Activated CD8-positive, alpha-beta memory T cell treated with anti-CD3 and anti-CD28 coated beads for 24 hours (primary cell): ENCODE data around the gene CRHR1.
A peak's percentile ranks its signal among the peaks of the same experiment; 100 is the strongest.

Experiments used
- DNase-seq: peaks from one replicate; pipeline ENCODE4 v3.0.0-alpha.2; 2020

The CRHR1 gene

DNA sequence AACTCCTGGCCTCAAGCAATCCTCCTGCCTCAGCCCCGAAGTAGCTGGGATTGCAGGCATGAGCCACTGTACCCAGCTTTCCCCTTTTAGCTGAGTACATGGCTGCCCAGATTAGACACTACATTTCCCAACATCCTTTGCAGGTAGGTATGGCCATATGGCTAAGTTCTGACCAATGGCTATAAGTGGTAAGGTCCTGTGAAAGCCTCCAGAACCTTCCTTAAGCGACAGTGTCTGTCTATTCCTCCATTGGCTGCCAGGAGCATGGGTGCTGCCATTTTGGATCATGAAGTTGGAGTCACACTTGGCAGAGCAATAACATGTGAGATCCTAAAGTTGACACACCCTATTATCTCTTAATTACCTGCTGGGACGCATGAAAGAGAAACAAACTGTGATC, 24.4 kb upstream of the CRHR1 start:
- no peak for DNase-seq

DNA sequence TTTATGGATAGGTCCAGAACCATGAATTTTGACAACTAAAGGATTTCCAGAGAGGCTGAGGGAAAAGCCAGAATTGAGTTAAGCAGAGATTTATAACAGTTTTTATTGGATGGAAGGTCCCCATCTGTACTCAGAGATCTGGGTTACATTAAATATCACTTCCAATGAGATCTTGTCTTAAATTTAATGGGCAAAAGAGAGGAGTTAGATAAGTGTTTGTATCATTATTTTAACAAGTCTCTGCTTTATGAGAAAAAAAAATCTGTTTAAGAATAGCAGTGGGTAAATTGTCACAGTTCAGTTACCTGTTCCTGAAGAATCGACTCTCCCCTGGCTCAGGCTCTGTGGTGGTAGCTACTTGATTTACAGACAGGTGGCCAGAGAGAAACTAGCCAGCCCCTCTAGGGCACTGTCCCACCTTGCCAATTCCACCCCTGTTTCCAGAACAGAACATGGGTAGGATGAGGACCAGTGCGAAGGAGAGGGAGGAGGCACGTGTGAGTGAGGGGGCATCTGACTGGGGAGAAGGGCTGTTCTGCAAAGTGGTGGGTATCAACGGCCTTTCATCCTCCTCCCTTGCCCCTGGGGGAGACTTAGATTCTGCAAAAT, 22.1 kb upstream of the CRHR1 start:
- DNase-seq: no peak

DNA sequence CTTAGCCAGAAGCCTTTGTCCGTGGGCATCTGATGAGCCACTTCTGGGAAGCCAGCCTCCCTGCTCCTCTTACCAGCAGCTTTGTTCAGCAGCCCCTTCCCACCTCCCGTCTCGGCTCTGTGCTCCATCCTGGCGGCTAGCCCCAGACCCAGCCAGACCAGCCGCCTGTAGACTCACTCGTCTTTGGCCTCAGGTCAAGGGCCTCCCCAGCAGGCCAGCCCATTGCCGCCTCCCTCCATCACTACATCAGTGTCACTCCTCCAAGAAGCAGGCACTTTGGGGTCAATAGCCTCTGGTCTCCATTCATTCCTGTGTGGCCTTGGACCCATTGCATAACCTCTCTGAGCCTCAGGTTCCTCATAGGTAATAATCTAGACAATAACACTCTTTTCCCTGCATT, 20.9 kb upstream of the CRHR1 start:
- no peak for DNase-seq

DNA sequence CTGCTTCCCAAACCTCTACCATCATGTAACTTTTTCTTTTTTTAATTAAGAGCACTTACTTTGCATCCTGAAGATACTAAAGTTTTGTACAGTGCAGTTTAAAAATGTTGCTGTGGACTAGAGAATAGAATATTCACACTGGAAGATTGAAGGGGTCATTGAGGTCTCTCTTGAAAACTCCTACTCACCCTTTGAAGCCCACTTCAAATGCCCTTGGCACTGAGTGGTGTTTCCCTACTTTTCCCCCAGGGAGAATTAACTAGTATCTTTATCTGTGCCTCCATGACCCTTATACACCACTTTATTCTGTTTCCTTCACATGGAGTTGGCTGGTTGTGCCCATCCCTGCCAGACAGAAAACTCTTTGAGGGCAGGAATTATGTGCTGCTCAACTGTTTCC, 19.6 kb upstream of the CRHR1 start:
- no peak for DNase-seq

DNA sequence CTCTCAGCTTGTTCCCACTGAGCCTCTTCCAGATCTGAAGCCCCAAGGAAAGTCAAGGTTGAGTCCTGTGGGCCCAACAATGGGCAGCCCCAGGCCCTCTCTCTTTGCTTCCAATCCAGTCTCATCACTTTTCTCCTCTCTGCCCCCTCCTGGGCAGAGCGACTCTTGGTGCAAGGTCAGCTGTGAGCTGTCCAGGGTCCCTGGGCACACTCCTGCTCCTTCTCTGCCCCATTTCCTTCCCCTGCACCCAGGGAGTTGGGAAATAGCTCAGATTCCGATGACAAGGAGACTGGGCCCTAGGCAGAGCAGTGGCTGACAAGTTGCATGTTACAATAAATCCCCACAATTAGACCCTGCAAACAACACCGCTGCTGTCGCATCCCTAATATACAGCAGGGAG, 16.1 kb upstream of the CRHR1 start:
- no peak for DNase-seq

DNA sequence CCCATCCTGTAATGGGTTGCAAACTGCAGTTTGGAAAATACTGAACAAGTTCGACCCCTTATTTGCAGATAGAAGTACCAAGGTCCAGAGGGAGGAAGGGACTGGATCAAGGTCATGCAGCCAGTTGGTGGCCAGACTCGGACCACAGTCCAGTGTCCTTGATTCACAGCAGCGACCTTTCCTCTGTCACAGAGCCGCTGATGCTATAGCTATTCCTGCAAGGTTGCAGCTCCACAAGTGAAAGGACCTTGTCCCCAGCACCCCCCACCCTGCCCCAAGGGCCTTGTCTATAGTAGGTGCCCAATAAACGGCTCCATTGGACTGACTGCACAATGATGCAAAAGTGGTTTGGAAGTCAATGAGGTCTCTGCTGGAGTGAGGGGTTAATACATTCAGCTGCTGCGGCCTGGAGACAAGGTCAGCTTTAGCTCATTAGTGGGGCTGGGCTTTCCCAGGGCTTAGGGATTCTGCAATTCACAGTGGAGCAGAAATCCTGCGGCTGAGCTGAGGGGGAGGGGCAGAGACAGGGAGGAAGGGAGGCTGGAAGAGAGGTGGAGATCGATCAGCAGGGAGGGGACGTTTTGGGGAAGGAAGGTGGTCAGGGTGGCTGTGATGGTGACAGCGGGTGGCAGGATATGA, 13.4 kb upstream of the CRHR1 start:
- DNase-seq: no peak

DNA sequence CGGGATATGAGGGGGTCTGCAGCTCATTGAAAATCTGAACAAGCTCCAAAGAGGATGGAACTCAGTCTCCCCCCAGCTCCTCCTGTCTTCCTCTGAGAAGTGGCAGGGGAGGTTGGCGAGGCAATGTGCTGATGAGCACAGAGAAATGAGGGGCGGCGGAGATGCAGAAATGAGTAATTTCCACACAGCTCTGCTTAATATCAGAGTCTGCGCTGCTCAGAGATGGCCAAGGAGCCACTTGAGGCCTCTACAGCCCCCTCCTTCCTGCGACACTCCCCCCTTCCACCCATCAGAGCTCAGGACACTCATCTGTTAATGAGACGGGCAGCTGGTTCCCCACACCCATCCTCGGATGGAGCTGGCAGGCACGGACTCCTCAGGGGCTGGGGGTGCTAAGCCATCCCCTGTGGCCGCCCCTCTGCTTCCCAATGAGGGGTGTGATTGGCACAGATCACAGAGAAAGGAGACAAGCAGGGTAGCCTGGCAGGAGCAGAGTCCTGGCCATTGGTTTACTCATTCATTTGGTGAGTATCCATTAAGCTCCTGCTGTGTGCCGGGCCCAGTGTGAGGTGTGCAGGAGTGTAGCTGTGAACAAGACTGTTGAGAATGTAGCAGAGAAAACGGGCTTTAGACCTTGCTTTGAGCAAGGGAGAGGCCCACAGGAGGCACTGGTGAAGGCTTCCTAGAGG, 12.7 kb upstream of the CRHR1 start:
- no peak for DNase-seq

DNA sequence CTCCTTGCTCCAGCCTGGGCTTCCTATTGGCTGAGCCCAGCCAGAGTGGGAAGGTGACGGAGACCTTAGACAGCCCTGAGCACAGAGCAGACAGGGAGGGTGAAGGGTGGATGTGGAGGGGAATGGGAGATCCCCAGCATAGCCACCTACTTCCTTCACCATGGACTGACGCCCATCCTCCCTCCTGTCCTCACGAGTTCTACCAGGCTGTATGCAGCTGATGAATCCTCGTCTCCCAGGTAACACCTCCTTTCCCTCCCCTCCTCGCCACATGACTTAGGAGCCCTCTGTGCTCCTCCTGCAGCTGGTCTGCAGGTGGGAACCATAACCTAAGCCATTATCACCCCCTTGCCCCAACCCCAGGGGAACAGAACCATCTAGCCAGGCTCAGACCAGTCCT, 9.0 kb upstream of the CRHR1 start:
- DNase-seq: no peak

DNA sequence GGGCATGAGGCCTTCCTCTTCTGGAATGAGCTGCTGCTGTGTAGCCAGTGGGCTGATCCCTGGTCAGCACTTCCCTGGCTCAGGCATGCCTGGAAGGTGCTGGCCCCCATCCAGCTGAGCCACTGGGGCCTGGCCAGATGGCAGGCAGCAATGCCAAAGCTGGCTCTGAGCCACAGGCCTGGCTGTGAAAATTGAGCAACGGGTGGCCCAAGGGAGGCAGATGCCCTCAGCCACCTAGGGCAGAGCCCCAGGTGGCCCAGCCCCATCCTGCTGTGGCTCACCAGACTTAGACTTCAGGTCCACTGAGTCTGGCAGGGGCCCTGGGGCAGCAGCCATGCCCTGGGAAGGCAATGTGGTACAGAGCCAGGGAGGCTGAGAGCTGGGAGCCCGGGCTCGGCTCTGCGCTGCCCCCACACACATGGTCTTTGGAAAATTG, 8.5 kb upstream of the CRHR1 start:
- DNase-seq: no peak

DNA sequence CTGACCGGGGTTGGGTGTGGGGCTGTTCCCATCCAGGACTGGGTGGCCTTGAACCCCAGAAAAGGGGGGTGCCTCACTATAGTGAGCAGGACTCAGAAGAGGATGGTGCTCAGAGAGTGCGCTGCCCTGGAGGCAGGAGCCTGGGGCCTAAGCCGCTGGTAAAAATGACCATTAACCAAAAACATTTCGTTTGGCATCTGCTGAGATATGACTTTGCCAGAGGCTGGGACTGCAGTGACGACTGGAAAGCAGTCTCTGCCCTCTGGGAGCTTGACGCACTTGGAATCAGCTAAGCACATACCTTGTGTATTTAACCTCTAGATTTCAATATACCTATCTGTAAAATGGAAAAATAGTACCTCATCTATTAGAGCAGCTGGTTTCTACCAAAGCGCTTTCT, 7.2 kb upstream of the CRHR1 start:
- DNase-seq: no peak

DNA sequence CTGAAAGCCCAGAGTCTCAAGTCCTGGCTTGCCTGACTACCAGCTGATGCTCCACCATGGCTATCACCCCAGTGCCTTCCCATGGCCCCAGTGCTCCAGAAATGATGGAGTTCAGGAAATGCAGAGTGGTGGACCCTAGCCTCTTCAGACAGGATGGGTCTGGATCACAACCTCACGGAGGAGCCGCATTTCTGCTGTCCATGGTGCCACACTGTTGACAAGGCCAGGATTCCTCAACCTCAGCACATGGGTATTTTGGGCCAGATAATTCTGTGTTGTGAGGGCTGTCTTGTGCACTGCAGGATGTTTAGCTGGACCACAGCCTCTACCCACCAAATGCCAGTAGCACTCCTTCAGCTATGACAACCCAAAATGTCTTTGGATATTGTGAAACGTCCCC, 6.7 kb upstream of the CRHR1 start:
- DNase-seq: no peak

DNA sequence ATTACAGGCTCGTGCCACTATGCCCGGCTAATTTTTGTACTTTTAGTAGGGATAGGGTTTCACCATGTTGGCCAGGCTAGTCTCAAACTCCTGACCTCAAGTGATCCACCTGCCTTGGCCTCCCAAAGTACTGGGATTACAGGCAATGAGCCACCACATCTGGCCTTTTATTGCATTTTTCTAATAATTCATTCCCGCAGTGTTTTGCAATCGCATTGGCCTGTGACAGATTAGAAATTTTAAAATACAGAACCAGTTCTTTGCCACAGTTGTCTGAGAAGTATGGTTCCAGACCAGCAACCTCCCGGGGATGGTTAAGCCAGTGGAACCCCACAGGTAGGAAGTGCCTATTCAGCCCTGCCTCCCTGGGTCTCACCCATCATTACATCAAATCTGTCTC, 3.2 kb upstream of the CRHR1 start:
- DNase-seq: no peak

DNA sequence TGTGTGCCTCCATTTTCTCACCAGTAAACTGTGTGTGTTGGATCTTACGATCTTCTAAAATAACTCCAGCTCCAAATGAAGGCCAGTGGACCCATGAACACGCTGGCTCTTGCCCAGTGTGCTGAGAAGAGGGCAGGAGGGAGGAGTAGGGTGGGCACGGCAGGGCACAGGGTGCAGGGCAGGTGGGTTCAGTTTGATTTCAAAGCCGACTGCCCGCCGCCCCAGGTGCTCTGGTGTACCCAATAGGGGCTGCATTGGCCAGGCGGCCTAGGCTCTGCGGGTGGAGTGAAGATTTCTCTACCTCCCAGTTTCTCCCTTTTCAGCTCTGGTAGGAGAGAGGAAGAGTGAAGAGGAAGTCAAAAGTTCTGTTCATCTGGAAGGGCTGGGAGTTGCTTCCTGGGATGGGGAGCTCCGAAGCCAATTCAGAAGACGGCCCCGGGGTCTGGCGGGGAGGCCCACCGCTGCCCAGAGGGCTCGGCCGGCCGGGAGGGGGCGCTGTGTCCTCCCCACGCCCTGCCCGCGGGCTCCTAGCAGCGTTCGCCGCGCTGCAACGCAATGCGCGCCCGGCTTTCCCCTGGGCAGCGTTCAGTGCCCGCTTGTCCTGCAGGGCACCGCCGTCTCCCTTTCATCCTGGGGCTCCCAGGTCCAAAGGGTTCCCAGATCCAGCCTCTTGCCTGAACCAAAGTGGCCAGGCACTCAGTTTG, 1.1 kb upstream of the CRHR1 start:
- peak; percentile 77 for DNase-seq

DNA sequence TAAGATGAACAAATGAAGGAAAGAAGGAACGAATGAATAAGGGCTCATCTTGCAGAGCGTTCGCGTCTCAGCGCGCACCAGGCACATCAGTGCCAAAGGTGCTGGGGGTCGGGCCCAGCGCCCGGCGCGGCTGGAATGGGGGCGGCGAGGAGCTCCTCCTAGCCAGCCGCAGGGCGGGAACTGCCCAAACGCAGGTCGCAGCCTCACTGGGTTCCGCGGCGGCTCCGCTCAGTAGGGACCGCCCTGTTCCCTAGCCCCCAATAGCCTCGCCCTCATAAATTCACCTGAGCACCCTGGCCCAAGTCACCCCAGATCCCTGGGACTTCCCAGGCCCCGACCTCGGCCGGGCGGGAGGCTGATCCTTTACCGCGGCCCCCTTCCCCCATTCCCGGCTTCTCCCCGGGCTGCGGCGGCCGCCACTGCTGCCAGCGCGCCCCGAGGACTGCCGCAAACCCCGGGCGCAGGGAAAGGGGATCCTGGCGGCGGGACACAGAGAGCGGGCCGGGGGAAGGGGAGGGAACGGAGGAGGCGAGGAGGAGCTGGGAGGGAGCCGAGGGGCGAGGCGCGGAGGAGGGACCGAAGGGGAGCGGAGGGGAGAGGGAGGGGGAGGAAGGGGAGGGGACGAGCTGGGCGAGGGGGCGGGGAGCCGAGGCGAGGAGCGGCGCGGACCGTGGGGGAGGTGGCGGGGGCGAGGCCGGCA, 377 bp upstream of the CRHR1 start:
- DNase-seq: peak; percentile 59

DNA sequence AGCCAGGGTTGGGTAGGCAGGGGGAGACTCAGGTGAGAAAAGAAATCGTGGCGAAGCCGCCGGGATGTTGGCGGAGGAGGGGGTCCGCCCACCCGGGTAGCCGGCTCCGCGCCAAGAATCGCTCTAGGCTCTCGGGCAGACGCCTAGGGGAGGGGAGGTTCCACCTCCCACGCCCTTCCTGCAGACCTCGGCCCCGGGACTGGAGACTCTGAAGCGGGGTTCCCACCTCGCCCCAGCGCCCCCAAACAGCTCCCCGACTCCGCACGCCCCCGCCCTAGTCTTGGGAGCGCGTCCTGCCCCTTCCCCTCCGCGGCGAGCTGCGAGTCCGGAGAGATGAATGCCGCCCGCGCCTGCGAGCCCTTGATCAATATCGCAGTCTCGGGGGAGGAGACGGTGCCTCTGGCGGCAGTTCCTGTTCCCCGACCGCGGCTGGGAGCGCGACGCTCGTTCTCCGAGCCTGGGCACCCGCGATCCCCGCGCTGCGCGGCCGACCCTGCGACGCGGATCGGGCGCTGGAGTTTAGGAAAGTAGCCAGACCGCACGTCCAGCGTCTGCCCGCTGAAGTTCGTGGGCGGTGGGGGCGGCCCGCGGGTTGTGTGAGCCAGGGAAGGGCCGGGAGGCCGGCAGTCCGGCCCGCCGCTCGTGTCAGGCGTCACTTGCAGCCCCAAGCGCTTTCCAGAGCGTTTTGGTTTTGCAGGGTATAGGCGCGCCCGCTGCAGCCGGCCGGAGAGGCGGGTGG, 790 bp downstream of the CRHR1 start:
- DNase-seq: peak; percentile 69

DNA sequence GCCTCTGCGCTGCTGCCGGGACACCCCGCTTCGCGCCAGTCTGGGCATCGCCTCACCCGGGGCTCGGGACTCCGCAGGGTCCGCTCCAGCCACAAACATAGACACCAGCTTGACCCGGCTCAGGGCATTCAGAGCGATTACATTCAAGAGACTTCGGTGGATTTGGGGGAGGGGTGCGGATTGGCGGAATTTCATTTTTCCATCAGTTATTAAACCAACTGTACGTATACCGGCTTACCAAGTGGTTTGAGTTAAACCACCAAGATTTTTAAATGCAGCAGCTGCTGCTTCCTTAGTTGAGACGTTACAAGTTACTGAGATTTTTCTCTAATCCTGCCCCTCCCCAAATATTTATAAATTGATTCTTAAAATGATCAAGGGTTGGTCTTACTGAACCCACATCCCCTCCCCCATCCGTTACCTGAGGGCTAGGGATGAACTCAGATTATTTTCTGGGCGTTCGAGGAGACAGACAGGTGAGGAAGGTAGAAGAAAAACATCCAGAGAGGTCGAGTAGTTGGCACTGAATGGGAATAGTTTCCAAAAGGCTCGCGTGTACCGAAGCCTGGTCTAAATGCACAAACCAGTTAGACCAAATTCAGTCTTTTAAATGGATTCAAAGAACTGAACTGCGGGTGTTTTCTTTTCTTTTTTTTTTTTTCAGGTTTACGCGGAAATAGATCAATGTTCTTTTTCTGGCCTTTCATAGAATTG, 1.5 kb downstream of the CRHR1 start:
- DNase-seq: no peak

DNA sequence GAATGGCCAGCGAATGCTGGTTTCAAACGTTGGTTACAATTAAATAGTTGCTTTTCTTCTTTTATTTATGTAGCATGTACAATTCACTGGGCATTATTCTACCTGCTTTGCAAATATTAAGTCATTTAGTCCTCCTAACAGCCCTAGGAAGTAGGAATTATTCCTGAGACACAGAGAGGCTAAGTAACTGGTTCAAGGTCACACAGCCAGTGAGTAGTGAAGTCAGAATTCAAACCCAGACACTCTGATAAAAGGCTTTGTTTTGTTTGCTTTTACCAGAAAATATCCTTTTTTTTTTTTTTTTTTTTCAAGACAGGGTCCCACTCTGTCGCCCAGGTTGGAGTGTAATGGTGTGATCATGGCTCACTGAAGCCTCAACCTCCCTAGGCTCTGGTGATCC, 2.2 kb downstream of the CRHR1 start:
- no peak for DNase-seq

DNA sequence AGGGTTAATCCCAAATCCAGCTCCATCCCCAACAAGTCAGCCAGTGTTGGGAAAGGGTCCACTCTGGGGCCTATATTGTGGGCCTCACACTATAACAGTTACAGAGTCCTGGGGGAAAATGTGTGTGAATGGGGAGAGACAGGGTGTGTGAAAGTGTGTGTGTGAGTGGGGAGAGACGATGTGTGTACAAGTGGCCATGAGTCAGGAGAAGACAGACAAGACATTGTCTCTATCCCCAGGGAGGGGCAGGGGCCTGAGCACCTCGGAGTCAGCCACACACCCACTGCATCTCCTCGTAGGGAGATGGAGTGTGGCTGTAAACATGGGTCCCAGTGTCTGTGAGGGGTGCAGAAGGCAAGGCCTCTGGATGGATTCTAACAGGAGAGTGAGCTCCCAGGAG, 2.9 kb downstream of the CRHR1 start:
- no peak for DNase-seq

DNA sequence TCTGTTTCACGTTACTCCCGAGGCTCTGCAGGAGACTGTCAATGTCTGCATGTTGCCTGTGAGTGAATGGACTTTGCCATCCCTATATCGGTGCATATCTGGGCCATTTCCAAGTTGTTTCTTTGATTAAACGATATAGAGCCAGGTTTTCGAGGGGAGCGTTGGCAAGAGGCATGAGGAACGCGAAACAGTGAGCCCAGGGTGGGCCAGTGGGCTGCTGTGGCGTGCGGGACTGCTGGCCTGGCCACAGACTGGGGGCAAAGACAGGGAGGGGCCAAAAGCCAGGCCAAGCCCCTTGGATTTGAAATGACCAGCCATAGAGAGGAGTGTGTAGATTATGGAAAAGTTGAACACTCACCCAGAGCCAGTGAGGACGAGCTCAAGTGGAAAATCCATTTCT, 3.5 kb downstream of the CRHR1 start:
- DNase-seq: no peak

DNA sequence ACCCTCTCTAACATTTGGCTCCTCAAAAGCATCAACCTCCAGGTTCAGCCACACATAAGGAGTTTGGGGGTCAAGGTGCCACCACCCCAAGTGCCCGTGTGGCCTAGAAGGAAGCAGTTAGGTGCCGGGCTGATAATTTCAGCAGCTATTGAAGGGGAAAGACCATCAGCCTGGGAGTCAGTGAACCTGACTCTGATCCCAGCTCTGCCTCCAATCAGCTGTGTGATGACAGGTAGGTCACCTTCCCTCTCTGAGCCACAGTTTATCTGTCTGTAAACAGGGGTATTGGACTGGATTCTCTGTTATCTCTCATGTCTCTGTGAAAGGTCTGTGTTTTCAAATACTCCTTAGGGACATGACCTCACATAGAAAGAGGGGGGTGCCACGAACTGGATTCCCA, 3.9 kb downstream of the CRHR1 start:
- DNase-seq: no peak

DNA sequence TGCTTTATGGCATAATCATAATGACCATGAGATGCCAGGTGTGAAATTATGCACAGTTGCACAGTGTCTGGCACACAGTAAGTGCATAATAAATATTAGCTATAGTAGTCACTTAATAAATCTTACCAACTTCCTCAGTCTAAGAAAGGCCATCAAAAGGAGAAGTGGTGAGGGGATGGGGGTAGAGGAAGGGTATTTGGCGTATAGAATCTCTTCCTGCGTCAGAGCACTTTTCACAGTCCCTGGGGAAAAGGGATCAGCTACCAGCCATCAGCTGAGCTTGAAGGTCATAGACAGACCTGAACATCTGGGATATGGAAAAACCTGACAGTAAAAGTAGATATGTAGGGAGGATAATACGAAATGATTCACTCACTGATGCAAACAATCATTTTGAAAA, 5.8 kb downstream of the CRHR1 start:
- no peak for DNase-seq
